Activated CD8-positive, alpha-beta T cell treated with anti-CD3 and anti-CD28 coated beads for 36 hours (primary cell): ENCODE data around the gene UBTF. TPM values are rescaled to one million over a fixed set of nuclear protein-coding genes. Genes with fewer than 3 reads are reported as not detected.
"Not testable (repeated sequence)": the region's sequence is repeated elsewhere in the genome, so short reads cannot be mapped to it uniquely, and the experiment has no call there.

Experiments
- ATAC-seq: fragments of 200-7000 bp; cut with Tn5 transposase; one replicate; pipeline ENCODE4 v1.10.0; 2021; ENCODE audit warnings: mild to moderate bottlenecking, moderate library complexity
- CTCF ChIA-PET: fragments of 350-600 bp; sonication (Branson Sonifier 250); formaldehyde crosslinking; loops from one replicate; lab custom pipeline; 2021; ENCODE audit warnings: antibody characterized with exemption; lab: Charles Lee
- POLR2A ChIA-PET: fragments of 350-600 bp; sonication (Branson Sonifier 250); formaldehyde crosslinking; loops from one replicate; lab custom pipeline; 2021; ENCODE audit warnings: antibody characterized with exemption; lab: Charles Lee
- DNase-seq: peaks from one replicate; pipeline ENCODE4 v3.0.0-alpha.2; 2020
- H3K27ac Mint-ChIP-seq: one replicate; pipeline ENCODE4 v1.8.0; 2021; ENCODE audit warnings: mild to moderate bottlenecking, mixed read lengths
- H3K27me3 Mint-ChIP-seq: one replicate; pipeline ENCODE4 v1.8.0; 2021; ENCODE audit warnings: mixed read lengths
- H3K36me3 Mint-ChIP-seq: one replicate; pipeline ENCODE4 v1.8.0; 2021; ENCODE audit warnings: low read depth, mixed read lengths
- H3K4me1 Mint-ChIP-seq: one replicate; pipeline ENCODE4 v1.8.0; 2021; ENCODE audit warnings: low read depth, mixed read lengths
- H3K4me3 Mint-ChIP-seq: one replicate; pipeline ENCODE4 v1.8.0; 2021; ENCODE audit warnings: mild to moderate bottlenecking, moderate library complexity, mixed read lengths
- H3K9me3 Mint-ChIP-seq: one replicate; pipeline ENCODE4 v1.8.0; 2021; ENCODE audit warnings: mixed read lengths
- CTCF ChIP-seq: fragments of 200-600 bp; IDR thresholded peaks from one replicate; pipeline ENCODE4 v1.8.0; 2022; ENCODE audit warnings: antibody characterized with exemption, mild to moderate bottlenecking
- intact Hi-C: fragments of 100-400 bp; cut with micrococcal nuclease; formaldehyde crosslinking; loops from one replicate; pipeline ENCODE4 v1.10.0; 2022
- total RNA-seq, 2 experiments: library from RNA; stranded (reverse); gene quantifications; one replicate each; pipeline ENCODE4 v1.2.3, GENCODE V29; 2021

Gene UBTF
- total RNA-seq, 2 experiments from 2014 or later: 129 to 135 TPM

- POLR2A ChIA-PET: interaction anchor here (1.4 to 3.6 kb wide), 3 partner anchors 11 to 29 kb away, joined by 3 to 20 read pairs (median 4); partner anchors contain the start of gene UBTF
- no peak for ATAC-seq
- Mint-ChIP-seq H3K9me3 (no peaks in the 10 kb centered on the region), H3K4me3 (no peak overlapping the region), H3K36me3 (no peaks in the 10 kb centered on the region), H3K27me3 (no peaks in the 10 kb centered on the region), H3K27ac (peak overlapping the region; percentile 57), H3K4me1 (peaks cover 48% of the 10 kb centered on the region)
- CTCF ChIA-PET: interaction anchor here (1.0 to 1.3 kb wide), 3 partner anchors 83 to 106 kb away, joined by 3 to 5 read pairs (median 3); no protein-coding TSS in a partner anchor
- no peak for TF ChIP-seq CTCF
- no peak for DNase-seq
- intact Hi-C loops: no loop called here
Measured at GRCh38 chr17:44247876-44248736, 28.6 kb upstream of the UBTF start.

- peaks cover 48% of the 10 kb centered on the region for H3K4me1 Mint-ChIP-seq
- H3K9me3 Mint-ChIP-seq: no peaks in the 10 kb centered on the region
- no peak for DNase-seq
- no peaks in the 10 kb centered on the region for H3K36me3 Mint-ChIP-seq
- ChIA-PET POLR2A (interaction anchor here (0.8 to 3.6 kb wide), 4 partner anchors 26 to 70 kb away, joined by 3 to 20 read pairs (median 4); partner anchors contain the start of gene UBTF), CTCF (interaction anchor here (0.9 to 1.3 kb wide), 6 partner anchors 19 to 107 kb away, joined by 3 to 10 read pairs (median 4); no protein-coding TSS in a partner anchor)
- H3K27ac Mint-ChIP-seq: peak overlapping the region; percentile 89
- TF ChIP-seq CTCF: no peak
- no peaks in the 10 kb centered on the region for H3K27me3 Mint-ChIP-seq
- H3K4me3 Mint-ChIP-seq: no peak overlapping the region
- no peak for ATAC-seq
- intact Hi-C loops: no loop called here
Measured at GRCh38 chr17:44247440-44247841, 28.0 kb upstream of the UBTF start.

- CTCF ChIA-PET: interaction anchor here (1.2 kb wide), 2 partner anchors 31 to 90 kb away, joined by 3 read pairs; no protein-coding TSS in a partner anchor
- Mint-ChIP-seq H3K4me3 (no peak overlapping the region), H3K36me3 (no peaks in the 10 kb centered on the region), H3K27ac (no peak overlapping the region), H3K27me3 (no peaks in the 10 kb centered on the region), H3K9me3 (no peaks in the 10 kb centered on the region), H3K4me1 (peaks cover 14% of the 10 kb centered on the region)
- ATAC-seq (no peak), DNase-seq (no peak)
- TF ChIP-seq CTCF: no peak
- intact Hi-C loops: no loop called here
- POLR2A ChIA-PET: interaction anchor here (1.5 kb wide), 1 partner anchor 20 kb away, joined by 4 read pairs; no protein-coding TSS in a partner anchor
Measured at GRCh38 chr17:44241106-44241624, 21.7 kb upstream of the UBTF start.

GRCh38 chr17:44237886-44238285 lies 18.4 kb upstream of the UBTF start:
- intact Hi-C loops, ATAC-seq, CTCF ChIA-PET, POLR2A ChIA-PET, H3K36me3 Mint-ChIP-seq, H3K4me3 Mint-ChIP-seq, H3K27ac Mint-ChIP-seq, H3K27me3 Mint-ChIP-seq, H3K4me1 Mint-ChIP-seq, DNase-seq, H3K9me3 Mint-ChIP-seq: not testable (repeated sequence)

GRCh38 chr17:44236444-44236991 lies 17.0 kb upstream of the UBTF start:
- DNase-seq (no peak), ATAC-seq (no peak)
- H3K27ac Mint-ChIP-seq: peak overlapping the region; percentile 2
- H3K36me3 Mint-ChIP-seq: no peaks in the 10 kb centered on the region
- POLR2A ChIA-PET: interaction anchor here (0.6 kb wide), 1 partner anchor 17 kb away, joined by 3 read pairs; no protein-coding TSS in a partner anchor
- CTCF ChIA-PET: no interaction called here
- H3K9me3 Mint-ChIP-seq: no peaks in the 10 kb centered on the region
- H3K4me3 Mint-ChIP-seq: no peak overlapping the region
- intact Hi-C loops: no loop called here
- TF ChIP-seq CTCF: no peak
- H3K27me3 Mint-ChIP-seq: no peaks in the 10 kb centered on the region
- peaks cover 6% of the 10 kb centered on the region for H3K4me1 Mint-ChIP-seq
